ENCODE results near the gene ATP13A3.

The ATP13A3 gene

GRCh38 chr3:194475138-194475932 lies 11.5 kb downstream of the ATP13A3 start:
- no peak for DNase-seq (ENCODE audit: low read depth)

DNA sequence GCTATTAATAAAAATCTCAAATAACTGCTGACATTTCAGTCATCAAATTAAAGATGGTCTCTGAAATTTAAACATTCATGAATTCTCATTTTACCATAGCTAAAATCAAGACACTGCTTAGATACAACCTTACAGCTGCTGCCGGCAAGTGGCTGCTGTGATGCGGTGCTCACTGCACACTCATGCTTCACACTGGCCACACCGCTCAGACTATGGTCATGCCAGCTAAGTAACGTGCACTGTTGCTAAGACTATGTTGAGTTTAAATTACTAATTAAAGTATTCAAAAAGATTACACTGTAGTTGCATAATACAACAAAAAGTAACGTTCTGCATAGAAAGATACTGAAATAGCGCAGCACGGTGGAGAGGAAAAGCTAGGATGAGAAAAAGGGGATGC lies 12.1 kb downstream of the ATP13A3 start:
- no peak for DNase-seq (ENCODE audit: low read depth)

- no peak for DNase-seq (ENCODE audit: low read depth)
Measured at GRCh38 chr3:194472290-194472920, 14.4 kb downstream of the ATP13A3 start.

GRCh38 chr3:194471863-194472262 lies 14.9 kb downstream of the ATP13A3 start:
- no peak for DNase-seq (ENCODE audit: low read depth)

GRCh38 chr3:194470615-194471014 lies 16.2 kb downstream of the ATP13A3 start:
- no peak for DNase-seq (ENCODE audit: low read depth)

GRCh38 chr3:194469977-194470376 lies 16.8 kb downstream of the ATP13A3 start:
- no peak for DNase-seq (ENCODE audit: low read depth)

DNA sequence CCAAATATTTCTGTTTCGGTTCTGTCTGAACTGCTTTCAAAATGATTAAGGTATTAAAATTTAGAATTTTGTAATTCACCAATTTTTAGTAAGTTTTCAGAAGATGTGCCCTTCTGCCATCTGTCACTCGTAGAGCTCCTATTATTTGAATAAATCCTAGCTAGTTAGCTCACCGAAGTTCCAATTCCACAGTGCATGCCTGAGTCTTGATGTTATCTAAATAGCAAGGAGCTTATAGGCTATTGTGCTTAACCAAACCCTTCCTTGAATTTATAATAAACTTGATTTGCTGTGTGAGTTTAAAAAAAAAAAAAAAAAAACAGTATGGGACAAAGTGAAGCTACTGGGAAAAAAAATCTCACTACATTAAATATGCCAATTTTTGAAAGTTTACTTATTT lies 18.7 kb downstream of the ATP13A3 start:
- DNase-seq (ENCODE audit: low read depth): no peak

DNA sequence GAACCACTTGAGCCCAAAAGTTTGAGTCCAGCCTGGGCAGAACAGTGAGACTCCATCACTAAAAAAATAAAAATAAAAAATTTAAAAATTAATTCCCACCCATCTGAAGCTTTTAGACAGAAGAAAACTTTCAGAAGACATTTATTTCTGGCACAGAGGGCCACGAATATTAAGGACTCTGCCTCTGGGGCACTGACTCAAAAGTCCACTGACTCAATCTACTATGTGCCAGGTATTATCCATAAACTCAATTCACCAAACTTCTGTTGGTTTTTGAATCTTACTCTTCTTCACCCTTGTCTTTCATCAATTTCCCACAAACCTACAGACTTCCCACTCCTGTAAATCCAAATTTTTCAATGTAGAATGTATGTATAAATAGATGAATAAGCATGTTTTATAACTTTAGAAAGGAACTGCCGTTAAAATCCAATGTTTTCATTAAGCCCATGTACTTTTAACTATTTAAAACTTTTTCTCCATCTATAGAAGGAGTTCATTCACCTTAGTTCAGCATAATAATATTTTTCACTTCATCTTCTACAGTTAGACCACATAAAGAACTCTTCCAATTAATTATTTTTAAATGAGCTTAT lies 19.9 kb downstream of the ATP13A3 start:
- no peak for DNase-seq (ENCODE audit: low read depth)

DNA sequence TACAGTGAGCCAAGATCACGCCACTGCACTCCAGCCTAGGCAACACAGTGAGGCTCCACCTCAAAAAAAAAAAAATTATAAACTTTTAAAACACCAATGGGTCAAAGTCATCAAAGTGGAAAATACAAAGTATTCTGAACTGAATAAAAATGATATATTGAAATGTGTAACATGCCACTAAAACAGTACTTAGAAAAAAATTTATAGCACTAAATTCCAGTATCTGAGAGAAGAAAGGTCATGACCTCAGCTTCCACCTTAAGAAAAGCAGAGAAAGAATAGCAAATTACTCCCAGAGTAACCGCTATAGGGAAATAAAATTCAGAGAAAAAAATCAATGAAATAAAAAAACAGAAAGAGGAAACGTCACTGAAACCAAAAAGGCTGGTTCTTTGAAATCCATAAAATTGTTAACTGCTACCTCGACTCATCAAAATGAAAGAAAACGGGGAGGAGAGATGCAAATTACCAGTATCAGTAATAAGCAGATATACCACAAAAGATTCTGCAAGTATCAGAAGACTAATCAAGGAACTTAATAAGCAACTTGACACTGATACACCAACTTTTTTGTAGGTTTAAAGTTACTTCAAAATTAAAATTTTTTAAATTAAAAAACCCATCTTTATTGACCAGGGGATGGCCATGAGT lies 20.8 kb downstream of the ATP13A3 start:
- no peak for DNase-seq (ENCODE audit: low read depth)

- no peak for DNase-seq (ENCODE audit: low read depth)
Measured at GRCh38 chr3:194465246-194465645, 21.6 kb downstream of the ATP13A3 start.

DNA sequence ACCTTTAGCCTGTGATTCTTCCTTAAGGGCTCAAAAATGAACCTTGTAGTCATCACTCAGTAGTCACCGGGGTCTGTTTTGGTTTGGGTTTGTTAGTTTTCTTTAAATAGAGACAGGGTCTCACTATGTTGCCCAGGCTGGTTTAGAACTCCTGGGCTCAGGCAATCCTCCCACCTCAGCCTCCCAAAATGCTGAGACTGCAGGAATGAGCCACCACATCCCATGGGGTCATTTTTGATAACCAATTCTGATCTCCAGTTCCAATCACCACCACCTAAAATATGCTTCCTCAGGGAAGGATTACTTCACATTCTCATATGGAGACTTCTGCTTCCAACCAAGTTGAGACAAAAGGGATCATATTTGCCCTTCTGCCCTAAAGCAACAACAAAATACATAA lies 22.1 kb downstream of the ATP13A3 start:
- no peak for DNase-seq (ENCODE audit: low read depth)

GRCh38 chr3:194462936-194463335 lies 23.9 kb downstream of the ATP13A3 start:
- no peak for DNase-seq (ENCODE audit: low read depth)

DNA sequence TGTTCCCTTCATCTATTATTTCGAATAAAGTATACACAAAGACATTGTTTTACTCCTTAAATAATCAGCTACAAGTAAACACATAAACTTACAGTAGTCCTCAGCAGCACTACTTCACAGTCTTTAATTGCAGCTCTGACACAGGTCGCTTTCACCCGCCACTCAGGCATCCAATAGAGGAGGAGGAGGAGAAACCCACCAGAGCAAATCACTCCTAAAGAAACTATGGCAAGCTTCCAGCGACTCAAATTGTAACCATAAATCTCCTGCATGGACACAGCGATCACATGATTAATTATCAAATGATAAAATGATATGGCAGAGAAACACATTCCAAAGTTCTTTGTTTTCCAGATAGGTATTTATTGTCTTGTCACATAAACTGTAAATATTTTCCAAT lies 26.2 kb downstream of the ATP13A3 start:
- no peak for DNase-seq (ENCODE audit: low read depth)

DNA sequence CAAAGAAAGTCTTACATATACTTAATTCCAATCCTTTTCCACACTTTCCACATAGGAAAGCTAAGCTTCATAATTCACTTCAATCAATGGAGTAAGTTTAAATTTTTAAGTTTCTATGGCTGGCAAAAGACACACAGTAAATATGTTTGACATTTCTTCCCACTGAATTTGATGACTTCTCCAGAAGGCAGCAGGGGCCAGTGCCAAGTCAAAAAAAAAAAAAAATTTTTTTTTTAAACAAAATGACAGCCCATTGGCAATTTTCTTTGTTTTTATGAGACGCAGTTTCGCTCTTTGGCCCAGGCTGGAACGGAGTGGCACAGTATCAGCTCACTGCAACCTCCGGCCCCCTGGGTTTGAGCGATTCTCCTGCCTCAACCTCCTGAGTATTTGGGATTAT lies 28.7 kb downstream of the ATP13A3 start:
- no peak for DNase-seq (ENCODE audit: low read depth)

DNA sequence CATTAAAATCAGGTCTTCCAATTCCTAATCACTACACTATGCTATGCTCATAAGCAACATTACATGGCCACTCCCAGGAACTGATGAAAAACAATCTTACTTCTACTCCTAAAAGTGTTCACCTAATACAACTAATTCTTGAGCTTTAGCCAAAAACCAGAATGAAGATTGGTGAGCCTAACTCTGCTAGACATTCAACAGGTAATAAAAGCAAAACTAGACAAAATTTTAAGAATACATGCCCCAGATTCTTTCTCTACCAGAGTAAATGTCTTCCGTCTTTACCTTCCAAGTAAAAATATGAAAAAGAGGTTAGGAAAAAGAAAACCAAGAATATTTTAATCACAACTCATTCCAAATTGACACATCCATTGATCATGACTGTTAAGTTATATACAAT lies 31.3 kb downstream of the ATP13A3 start:
- no peak for DNase-seq (ENCODE audit: low read depth)

DNA sequence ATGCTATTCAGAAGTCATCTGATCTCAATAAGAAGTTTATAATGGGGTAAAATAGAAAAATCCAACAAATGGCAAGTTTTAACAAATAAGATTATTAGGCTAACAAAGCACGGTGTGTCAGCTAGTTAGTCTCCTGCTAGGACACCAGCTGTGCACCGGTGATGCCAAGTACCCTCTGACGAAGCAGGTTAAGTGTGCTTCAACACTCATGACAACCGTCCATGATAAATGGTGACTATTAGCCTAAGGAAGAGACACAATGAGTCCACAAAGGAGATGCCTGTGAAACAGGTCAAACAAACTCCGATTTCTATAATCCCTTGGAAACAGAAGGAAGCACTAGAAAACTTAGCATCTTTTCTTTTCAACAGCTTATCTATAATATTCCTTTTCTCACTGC lies 36.5 kb downstream of the ATP13A3 start:
- no peak for DNase-seq (ENCODE audit: low read depth)

- DNase-seq (ENCODE audit: low read depth): no peak
Measured at GRCh38 chr3:194449913-194450312, 36.9 kb downstream of the ATP13A3 start.

DNA sequence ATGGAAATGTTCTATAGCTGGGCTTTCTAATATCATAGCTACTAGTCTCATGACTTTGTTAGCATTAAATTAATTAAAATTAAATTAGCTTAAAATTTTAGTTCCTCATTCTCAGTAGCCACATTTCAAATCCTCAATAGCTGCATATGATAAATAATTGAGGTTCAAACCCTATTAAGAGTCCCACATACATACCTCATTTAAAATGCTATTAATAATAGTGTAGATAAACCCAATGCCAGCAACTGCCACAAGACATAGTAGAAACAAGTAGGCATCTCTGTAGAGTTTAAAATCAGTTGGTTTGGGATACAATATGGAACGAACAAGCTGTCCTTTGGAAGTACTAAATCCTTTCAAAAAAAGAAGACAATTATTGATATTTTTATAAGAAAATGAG lies 39.1 kb downstream of the ATP13A3 start:
- no peak for DNase-seq (ENCODE audit: low read depth)

DNA sequence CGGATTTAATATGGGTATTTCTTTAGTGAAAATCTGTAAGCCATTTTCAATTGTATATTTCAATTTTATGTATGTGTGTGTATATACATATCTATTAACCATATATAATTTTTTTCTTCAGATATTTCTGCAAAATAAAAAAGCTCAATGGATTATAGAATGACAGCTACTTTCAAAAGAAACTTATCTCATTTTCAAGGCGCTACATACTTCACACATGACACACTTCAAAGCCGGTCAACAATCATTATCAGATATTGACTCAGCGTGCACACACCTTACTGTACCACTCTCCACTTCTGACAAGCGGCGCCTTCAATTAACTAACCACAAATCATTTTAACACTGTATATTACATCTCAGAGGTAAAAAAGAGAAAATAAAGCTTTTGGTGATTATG lies 39.6 kb downstream of the ATP13A3 start:
- no peak for DNase-seq (ENCODE audit: low read depth)

DNA sequence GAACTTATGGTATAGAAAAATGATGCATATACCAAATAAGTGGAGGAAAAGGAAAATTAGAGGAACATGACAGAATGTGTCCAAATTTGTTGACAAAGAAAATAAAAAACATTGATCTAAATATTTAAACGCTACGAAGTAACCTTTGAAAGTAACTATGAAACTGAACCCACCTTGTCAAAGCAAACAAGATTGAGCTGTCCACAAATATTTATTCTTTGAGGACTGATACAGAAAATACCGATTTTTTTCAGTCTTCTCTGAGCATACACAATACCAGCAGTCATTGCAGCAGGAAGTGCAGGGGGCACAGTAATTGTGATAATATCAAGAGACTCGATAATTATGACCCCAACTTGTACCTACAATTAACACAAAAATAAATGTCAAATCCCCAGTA lies 40.0 kb downstream of the ATP13A3 start:
- no peak for DNase-seq (ENCODE audit: low read depth)

DNA sequence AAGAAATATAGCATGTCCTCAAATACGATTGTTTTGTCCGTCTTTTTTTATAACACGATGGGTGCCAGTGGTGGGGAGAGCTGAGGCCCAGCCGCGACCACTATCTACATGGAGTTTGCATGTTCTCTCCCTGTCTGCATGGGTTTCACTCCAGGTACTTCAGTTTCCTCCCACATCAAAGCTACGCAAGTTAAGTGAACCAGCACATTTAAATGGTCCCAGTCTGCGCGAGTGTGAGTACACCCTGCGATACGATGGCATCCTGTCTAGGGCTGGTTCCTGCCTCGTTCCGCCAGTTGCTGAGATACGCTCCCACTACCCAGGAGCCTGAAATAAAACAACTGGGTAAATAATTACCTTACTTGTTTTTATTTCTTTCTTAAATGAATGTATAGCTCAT lies 40.6 kb downstream of the ATP13A3 start:
- no peak for DNase-seq (ENCODE audit: low read depth)

DNA sequence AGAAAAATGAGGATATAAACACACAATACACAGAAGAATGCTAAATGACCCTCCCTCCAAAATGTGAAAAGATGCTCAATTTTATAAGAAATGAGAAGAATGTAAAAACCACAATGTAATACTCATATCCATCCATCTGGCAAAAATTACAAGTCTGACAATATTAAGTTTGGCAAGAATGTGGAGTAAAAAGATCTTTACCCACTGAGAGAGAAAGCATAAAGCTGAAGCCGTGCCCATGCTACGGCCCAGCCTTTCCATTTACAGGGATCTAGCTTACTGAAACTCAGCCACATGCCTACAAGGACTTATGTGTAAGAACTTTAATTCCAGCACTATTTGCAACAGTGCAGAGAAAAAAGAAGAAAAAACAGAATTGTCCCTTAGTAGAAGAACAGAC lies 42.9 kb downstream of the ATP13A3 start:
- no peak for DNase-seq (ENCODE audit: low read depth)

GRCh38 chr3:194440756-194441155 lies 46.0 kb downstream of the ATP13A3 start:
- DNase-seq (ENCODE audit: low read depth): no peak
